Neural cell (in vitro differentiated cells): Measurements from ENCODE around the gene MYOCOS.

ENCODE experiments used
- CTCF ChIP-seq: fragments of 450-650 bp; IDR thresholded peaks from 2 replicates; pipeline ENCODE4 v1.5.1; 2014; ENCODE audit warnings: antibody characterized with exemption, mild to moderate bottlenecking, moderate library complexity; ENCODE audit not compliant: poor library complexity, severe bottlenecking
- EZH2 ChIP-seq: fragments of 200-600, 300-800 bp; shearing (Covaris generic), sonication (generic); IDR thresholded peaks from 2 replicates; pipeline ENCODE4 v1.6.1; 2014; ENCODE audit warnings: antibody characterized with exemption, low read length, borderline replicate concordance, mild to moderate bottlenecking; ENCODE audit not compliant: insufficient read depth, poor library complexity, severe bottlenecking
- MXI1 ChIP-seq: fragments of 450-650 bp; conservative IDR thresholded peaks from 2 replicates; pipeline ENCODE4 v1.6.1; 2014; ENCODE audit warnings: antibody characterized with exemption, mild to moderate bottlenecking; ENCODE audit not compliant: poor library complexity, severe bottlenecking
- SMC3 ChIP-seq: fragments of 450-650 bp; conservative IDR thresholded peaks from 2 replicates; pipeline ENCODE4 v1.6.1; 2014; ENCODE audit warnings: antibody characterized with exemption, mild to moderate bottlenecking, moderate library complexity; ENCODE audit not compliant: poor library complexity
- TAF1 ChIP-seq: IDR thresholded peaks from 2 replicates; pipeline ENCODE4 v1.6.1; 2012; ENCODE audit warnings: low read depth

DNA sequence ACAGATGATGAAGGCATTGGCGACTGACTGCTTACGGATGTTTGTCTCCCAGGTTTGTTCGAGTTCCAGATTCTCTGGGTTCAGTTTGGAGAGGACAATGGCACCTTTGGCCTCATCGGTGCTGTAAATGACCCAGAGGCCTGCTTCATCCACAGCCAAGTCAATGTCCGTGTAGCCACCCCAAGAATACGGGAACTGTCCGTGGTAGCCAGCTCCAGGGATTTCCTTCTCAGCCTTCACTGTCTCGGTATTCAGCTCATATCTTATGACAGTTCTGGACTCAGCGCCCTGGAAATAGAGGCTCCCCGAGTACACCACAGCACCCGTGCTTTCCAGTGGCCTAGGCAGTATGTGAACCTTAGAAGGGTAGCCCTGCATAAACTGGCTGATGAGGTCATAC is 14.1 kb downstream of the MYOCOS start:
- TF ChIP-seq CTCF (no peak), MXI1 (no peak), TAF1 (no peak), SMC3 (no peak), EZH2 (no peak)
